Peyer's patch (tissue), 4 donors: Measurements from ENCODE around the gene JDP2. TPM values are rescaled to one million over a fixed set of nuclear protein-coding genes. Genes with fewer than 3 reads are reported as not detected.
A peak's percentile ranks its signal among the peaks of the same experiment; 100 is the strongest.

ENCODE experiments used
- DNase-seq, 3 donors: peaks; one replicate each; pipeline ENCODE4 v3.0.0-alpha.2; 2017 to 2019
- H3K27ac ChIP-seq, 4 donors: fragments of 200-600 bp; sonication (generic); one replicate each; pipeline ENCODE4 v1.5.1; 2016 to 2019
- H3K27me3 ChIP-seq, 2 donors: fragments of 200-600 bp; sonication (generic); one replicate each; pipeline ENCODE4 v1.5.1; 2019
- H3K36me3 ChIP-seq, 3 donors: fragments of 200-600 bp; sonication (generic); one replicate each; pipeline ENCODE4 v1.5.1; 2016 to 2019
- H3K4me1 ChIP-seq, 4 donors: fragments of 200-600 bp; sonication (generic); one replicate each; pipeline ENCODE4 v1.5.1; 2016 to 2019
- H3K4me3 ChIP-seq, 4 donors: fragments of 200-600 bp; sonication (generic); 1 replicate in 3 of 4; 2 replicates in 1 of 4; pipeline ENCODE4 v1.5.1; 2016 to 2019; ENCODE audit warnings: mild to moderate bottlenecking in 1 of 4
- H3K9me3 ChIP-seq, 4 donors: fragments of 200-600 bp; sonication (generic); one replicate each; pipeline ENCODE4 v1.5.1; 2016 to 2019; ENCODE audit warnings: mild to moderate bottlenecking in 1 of 4
- POLR2A ChIP-seq, 2 donors: fragments of 450-650 bp; IDR thresholded peaks; one replicate each; pipeline ENCODE4 v1.5.1; 2017; ENCODE audit warnings: antibody characterized with exemption in 2 of 2, mild to moderate bottlenecking in 2 of 2, moderate library complexity in 2 of 2
- total RNA-seq, 4 donors: library from RNA; depleted of rRNA; stranded (reverse); fragments of >200 nt; gene quantifications; one replicate each; pipeline ENCODE4 v1.1.0, GENCODE V29; 2016
- TF ChIP-seq, protein P1 (sequence below), 6 experiments: fragments of 450-650 bp in 4 of 6; fragments of 200-600 bp in 2 of 6; sonication (generic) in 1 of 6; IDR thresholded peaks; one replicate each; pipeline ENCODE4 v1.5.1; 2017 to 2019; ENCODE audit warnings: antibody characterized with exemption in 6 of 6, mild to moderate bottlenecking in 3 of 6, moderate library complexity in 1 of 6

Gene JDP2
- total RNA-seq, 4 donors from 2014 or later: 56.7 to 111 (median 67.2) TPM

DNA sequence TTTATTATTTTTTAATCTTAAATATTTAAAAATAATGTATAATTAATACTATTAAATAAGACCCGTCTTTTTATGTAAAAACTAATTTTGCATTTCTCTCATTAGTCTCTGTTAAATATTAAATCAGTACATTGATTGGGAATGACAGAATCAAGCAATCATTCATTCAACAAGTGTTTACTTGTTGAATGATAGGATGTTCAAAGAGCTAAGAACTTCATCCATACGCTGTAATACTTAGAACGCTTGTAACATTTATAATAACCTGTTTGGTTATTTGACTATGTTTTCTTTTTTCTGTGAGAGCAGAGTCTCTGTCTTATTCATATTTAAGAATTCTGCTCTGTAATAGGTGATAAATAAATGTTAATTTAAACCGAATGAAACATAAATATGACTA, 91.6 kb downstream of the JDP2 start:
- Histone ChIP-seq H3K36me3 (no peaks in the 10 kb centered on the region), H3K4me3 (no peak overlapping the region), H3K9me3 (no peaks in the 10 kb centered on the region), H3K27ac (no peak overlapping the region), H3K4me1 (peaks cover 0 to 23% (median 10%) of the 10 kb centered on the region in 4 donors), H3K27me3 (no peaks in the 10 kb centered on the region)
- TF ChIP-seq, protein P1, sequence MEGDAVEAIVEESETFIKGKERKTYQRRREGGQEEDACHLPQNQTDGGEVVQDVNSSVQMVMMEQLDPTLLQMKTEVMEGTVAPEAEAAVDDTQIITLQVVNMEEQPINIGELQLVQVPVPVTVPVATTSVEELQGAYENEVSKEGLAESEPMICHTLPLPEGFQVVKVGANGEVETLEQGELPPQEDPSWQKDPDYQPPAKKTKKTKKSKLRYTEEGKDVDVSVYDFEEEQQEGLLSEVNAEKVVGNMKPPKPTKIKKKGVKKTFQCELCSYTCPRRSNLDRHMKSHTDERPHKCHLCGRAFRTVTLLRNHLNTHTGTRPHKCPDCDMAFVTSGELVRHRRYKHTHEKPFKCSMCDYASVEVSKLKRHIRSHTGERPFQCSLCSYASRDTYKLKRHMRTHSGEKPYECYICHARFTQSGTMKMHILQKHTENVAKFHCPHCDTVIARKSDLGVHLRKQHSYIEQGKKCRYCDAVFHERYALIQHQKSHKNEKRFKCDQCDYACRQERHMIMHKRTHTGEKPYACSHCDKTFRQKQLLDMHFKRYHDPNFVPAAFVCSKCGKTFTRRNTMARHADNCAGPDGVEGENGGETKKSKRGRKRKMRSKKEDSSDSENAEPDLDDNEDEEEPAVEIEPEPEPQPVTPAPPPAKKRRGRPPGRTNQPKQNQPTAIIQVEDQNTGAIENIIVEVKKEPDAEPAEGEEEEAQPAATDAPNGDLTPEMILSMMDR (IDR thresholded peaks at IDR 0.05): no peak
- TF ChIP-seq POLR2A (IDR thresholded peaks at IDR 0.05): no peak
- DNase-seq: no peak

DNA sequence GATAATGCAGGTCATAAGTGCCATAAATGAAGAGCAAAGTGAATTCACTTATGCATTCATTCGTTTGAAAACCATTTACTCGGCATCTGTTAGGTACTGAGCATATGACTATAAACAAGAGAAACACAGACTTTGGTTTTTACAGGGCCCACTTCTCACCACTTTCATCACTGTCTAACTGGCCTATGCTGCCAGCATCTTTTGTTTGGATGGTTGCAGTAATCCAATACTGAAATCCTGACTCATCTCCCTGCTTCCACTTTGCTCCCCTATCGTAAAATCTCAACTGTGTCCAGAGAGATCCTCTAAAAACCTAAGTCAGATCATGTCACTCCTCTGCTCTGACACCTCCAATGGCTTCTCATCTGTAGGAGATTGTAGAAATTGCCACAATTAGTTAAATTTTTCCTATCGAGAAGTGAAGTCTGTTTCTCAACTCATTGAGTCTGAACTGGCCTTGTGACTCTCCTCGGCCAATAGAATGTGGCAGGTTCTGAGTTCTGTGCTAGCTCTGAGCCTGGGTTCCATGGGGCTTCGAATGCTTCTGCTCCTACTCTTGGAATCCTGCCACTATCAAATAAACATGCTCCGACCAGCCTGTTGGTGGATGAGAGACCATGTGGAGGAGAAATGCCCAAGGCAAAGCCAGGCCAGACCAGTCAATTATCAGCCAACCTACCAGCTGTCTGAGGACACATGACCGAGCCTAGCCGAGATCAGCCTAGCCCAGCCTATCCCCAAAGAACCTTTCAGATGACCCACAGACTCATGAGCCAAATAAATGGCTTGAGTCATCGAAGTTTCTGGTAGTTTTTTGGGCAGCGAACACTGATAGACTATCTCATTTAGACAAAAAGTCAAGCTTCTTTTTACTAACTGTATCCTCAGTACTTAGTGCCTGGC, 92.3 kb downstream of the JDP2 start:
- Histone ChIP-seq H3K9me3 (no peaks in the 10 kb centered on the region), H3K36me3 (no peaks in the 10 kb centered on the region), H3K4me1 (peaks cover 0 to 19% (median 11%) of the 10 kb centered on the region in 4 donors), H3K27ac (peak overlapping the region in 1 of 4 donors; percentile 1), H3K4me3 (no peak overlapping the region), H3K27me3 (no peaks in the 10 kb centered on the region)
- peak in 1 of 3 donors; percentile 40 for DNase-seq
- no peak for TF ChIP-seq POLR2A (IDR thresholded peaks at IDR 0.05)
- TF ChIP-seq, protein P1 (IDR thresholded peaks at IDR 0.05): no peak

DNA sequence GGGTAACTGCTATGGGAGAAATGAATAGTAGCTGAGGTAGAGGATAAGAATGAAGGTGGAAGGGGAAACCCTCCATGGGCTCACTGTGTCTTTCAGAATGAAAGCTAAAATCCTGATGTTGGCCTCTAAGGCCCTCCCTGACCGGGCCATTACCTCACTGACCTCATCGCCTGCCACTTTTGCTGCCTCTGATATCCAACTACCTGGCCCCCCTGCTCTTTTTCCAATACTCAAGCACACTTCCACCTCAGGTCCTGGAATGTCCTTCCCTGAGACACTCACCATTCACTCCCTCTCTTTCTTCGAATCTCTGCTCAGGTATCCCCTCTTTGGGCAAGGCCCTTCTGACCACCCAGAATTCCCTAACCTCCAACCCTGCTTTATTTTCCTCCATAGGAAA, 93.0 kb downstream of the JDP2 start:
- Histone ChIP-seq H3K4me3 (no peak overlapping the region), H3K27ac (peak overlapping the region in 3 of 4 donors; percentile 63 to 88 (median 75))

DNA sequence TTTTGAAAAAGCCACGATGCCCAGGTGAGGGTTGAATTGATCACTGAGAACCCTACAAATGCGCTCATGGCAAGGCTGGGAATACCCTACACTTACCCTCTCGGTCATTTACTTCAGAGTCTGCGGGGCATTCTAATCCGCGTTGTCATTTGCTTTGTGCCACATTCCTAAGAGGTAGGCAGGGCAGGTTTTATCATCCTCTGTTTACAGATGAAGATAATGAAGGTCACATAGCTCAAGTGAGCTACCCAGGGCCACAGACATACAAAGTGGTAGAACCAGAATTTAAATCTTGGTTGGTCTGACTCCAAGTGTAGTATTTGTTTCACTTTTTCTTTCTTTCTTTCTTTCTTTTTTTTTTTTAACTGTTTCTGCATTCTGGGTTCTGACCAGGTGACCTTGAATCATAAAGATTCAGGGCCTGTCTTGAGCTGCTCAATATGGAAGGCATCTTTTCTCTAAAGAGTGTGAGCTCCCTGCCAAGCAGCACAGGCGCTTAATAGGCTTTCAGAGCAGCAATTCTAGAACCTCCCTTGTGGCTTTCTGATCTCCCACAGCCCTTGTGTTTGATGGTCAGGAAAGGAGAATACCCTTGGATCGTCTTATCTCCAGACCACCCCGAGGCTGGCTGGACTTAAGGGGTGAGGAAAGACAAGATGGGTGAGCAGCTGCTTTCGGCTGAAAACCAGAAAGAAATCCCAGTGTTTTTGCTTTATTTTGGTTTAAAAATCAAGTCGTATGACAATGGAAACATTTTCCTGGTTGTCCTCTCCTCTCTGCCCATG, 93.8 kb downstream of the JDP2 start:
- peak overlapping the region in 3 of 4 donors; percentile 47 to 53 (median 50) for H3K4me3 ChIP-seq
- peaks cover 0 to 19% (median 8%) of the 10 kb centered on the region in 4 donors for H3K4me1 ChIP-seq
- H3K9me3 ChIP-seq: no peaks in the 10 kb centered on the region
- H3K27me3 ChIP-seq: no peaks in the 10 kb centered on the region
- TF ChIP-seq, protein P1 (IDR thresholded peaks at IDR 0.05): no peak
- TF ChIP-seq POLR2A (IDR thresholded peaks at IDR 0.05): no peak
- H3K27ac ChIP-seq: peak overlapping the region; percentile 63 to 88 (median 74)
- DNase-seq: peak in 1 of 3 donors; percentile 72
- H3K36me3 ChIP-seq: no peaks in the 10 kb centered on the region

More for the DNA sequence above, 93.0 kb downstream of the JDP2 start:
- no peaks in the 10 kb centered on the region for H3K9me3 ChIP-seq
- peak in 1 of 3 donors; percentile 30 for DNase-seq
- no peaks in the 10 kb centered on the region for H3K36me3 ChIP-seq
- TF ChIP-seq, protein P1 (IDR thresholded peaks at IDR 0.05): no peak
- no peak for TF ChIP-seq POLR2A (IDR thresholded peaks at IDR 0.05)
- peaks cover 0 to 19% (median 11%) of the 10 kb centered on the region in 4 donors for H3K4me1 ChIP-seq
- H3K27me3 ChIP-seq: no peaks in the 10 kb centered on the region

DNA sequence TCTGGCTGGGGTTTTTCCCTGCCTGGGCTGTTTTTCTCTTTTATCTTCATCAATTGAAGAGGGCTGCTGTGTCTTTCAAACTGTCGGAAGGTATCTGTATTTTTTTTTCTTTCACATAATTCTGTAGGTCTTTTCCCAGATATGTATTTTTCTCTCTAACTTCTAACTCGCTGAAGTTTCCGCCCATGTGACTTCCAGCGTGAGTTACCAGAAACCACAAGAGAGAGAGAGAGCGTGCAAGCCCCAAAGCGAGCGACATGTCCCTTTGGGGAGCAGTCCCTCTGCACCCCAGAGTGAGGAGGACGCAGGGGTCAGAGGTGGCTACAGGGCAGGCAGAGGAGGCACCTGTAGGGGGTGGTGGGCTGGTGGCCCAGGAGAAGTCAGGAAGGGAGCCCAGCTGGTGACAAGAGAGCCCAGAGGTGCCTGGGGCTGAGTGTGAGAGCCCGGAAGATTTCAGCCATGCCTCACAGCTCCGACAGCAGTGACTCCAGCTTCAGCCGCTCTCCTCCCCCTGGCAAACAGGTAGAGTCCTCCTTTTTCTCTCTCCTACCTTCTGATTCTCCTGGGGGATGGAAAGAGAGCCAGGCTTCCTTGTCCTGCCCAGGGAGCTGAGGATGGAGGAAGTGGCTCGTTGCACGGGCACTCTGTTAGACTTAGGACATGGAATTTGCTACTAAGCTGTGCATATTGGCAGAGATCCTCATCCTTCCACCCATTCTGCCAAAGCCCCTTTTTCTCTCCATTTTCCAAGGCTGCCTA, 94.6 kb downstream of the JDP2 start, which contains the start of gene BATF:
BATF (plus strand) TSS at position 246 of the 759 bp plus-strand sequence; CDS start at position 460, 214 bp downstream.
- H3K36me3 ChIP-seq: no peaks in the 10 kb centered on the region
- no peaks in the 10 kb centered on the region for H3K9me3 ChIP-seq
- peaks cover 0 to 19% (median 8%) of the 10 kb centered on the region in 4 donors for H3K4me1 ChIP-seq
- no peaks in the 10 kb centered on the region for H3K27me3 ChIP-seq
- peak within 1 kb of the TSS; percentile 63 to 88 (median 74) for H3K27ac ChIP-seq
- H3K4me3 ChIP-seq: peak within 1 kb of the TSS; percentile 47 to 53 (median 50)
- peak in 1 of 2 donors; percentile 39 for TF ChIP-seq POLR2A (IDR thresholded peaks at IDR 0.05)
- TF ChIP-seq, protein P1 (IDR thresholded peaks at IDR 0.05): no peak
- peak in 2 of 3 donors; percentile 87 to 88 for DNase-seq
